GM20000 (cell line): ENCODE results near the gene TTF1.

ENCODE experiments used
- DNase-seq: peaks from one replicate; pipeline ENCODE4 v3.0.0; 2012; ENCODE audit warnings: low spot score
- CTCF ChIP-seq: IDR thresholded peaks from 2 replicates; pipeline ENCODE4 v1.5.1; 2012; ENCODE audit warnings: mild to moderate bottlenecking, control low read depth; ENCODE audit errors: extremely low read depth, missing control alignments

The TTF1 gene

GRCh38 chr9:132350861-132351315 lies 55.8 kb downstream of the TTF1 start:
- no peak for TF ChIP-seq CTCF
- peak; percentile 74 for DNase-seq

DNA sequence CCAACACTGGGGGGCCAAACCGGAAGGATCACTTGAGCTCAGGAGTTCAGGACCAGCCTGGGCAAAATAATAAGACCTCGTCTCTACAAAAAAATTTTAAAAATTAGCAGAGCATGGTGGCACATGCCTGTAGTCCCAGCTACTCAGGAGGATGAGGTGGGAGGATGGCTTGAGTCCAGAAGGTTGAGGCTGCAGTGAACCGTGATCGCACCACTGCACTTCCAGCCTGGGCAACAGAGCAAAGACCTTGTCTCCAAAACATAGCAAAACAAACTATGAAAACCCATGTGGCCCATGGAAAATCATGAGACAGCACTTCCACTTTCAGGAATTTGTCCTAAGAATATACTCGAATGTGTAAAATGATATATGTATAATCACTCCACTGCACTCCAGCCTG lies 58.0 kb downstream of the TTF1 start:
- TF ChIP-seq CTCF: no peak
- no peak for DNase-seq

GRCh38 chr9:132346177-132346576 lies 60.5 kb downstream of the TTF1 start:
- no peak for DNase-seq
- no peak for TF ChIP-seq CTCF

GRCh38 chr9:132341177-132341840 lies 65.3 kb downstream of the TTF1 start:
- no peak for DNase-seq
- no peak for TF ChIP-seq CTCF

DNA sequence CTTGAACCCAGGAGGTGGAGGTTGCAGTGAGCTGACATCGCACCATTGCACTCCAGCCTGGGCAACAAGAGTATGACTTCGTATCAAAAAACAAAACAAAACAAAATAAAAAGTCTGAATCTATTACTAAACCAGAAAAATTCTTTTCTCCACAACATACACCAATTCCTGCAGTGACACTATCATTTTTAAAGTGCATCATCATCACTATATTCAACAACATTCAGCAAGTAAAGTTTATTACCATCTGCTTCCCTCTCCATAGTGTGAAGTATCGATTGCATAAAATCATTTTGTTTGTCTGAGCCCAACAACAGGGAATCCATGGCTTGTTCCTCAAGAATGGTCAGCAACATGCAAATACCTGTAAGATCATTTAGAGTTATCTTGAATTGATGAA lies 72.3 kb downstream of the TTF1 start:
- no peak for DNase-seq
- no peak for TF ChIP-seq CTCF

DNA sequence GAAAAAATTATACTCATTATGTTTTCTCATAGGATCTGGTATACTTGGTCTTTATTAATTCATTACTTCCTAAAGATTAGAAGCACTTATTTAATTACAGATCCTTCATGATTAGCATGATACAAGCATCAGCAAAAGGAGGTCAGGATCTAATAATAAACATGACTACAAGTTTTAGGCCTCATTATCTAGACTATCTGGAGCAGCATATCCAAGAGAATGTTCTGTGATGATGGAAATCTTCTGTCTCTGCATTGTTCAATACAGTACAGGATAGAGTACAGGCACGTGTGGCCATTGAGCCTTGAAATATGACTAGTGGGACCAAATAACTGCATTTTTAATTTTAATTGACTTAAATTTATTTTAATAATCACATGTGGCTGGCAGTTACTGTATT lies 73.1 kb downstream of the TTF1 start:
- no peak for TF ChIP-seq CTCF

GRCh38 chr9:132328580-132328979 lies 78.1 kb downstream of the TTF1 start:
- no peak for TF ChIP-seq CTCF
- DNase-seq: no peak

More for the DNA sequence above, 73.1 kb downstream of the TTF1 start:
- DNase-seq: no peak
